ENCODE results near the gene DCAF8.

DCAF8 gene

DNA sequence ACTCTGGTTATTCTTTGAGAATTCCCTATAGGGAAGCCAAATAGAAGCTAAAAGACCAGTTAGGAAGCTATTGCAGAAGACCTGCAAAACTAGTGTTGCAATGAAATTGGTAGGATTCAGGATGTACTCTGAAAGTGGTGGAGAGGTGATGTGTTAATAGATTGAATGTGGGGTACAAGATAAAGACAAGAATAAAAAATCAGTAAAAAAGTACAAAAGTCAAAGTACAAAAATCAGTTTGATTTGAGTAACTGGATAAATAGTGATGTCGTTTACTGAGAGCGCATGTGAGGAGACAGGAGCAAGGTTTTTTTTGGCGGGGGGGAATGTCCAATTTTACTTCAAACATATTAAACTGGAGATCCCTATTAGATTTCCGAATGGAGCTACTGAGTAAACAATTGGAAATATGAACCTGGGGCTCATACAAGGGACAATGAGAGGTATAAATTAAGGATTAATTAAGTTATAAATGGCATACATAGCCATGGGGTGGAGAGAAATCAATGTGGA, 2.5 kb upstream of the DCAF8 start:
- in situ Hi-C loops (cut with MboI; ENCODE audit: low sequenced_read_pairs) = no loop called here

DNA sequence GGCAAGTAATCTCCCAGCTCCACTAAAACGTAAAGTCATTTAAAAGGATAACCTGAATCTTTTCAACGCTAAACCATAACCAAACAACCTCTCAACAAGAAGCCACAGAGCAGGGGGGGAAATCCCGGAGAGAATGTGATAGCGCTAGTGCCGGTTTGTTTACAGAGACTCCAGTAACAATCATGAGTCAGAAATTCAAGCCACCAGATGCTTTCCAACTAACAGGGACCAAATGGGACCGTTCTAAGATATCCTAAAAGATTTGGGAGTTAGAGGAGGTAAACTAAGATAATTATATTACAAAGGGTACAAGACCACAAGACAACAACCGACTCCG, 825 bp downstream of the DCAF8 start:
- in situ Hi-C loops (cut with MboI; ENCODE audit: low sequenced_read_pairs) = no loop called here

DNA sequence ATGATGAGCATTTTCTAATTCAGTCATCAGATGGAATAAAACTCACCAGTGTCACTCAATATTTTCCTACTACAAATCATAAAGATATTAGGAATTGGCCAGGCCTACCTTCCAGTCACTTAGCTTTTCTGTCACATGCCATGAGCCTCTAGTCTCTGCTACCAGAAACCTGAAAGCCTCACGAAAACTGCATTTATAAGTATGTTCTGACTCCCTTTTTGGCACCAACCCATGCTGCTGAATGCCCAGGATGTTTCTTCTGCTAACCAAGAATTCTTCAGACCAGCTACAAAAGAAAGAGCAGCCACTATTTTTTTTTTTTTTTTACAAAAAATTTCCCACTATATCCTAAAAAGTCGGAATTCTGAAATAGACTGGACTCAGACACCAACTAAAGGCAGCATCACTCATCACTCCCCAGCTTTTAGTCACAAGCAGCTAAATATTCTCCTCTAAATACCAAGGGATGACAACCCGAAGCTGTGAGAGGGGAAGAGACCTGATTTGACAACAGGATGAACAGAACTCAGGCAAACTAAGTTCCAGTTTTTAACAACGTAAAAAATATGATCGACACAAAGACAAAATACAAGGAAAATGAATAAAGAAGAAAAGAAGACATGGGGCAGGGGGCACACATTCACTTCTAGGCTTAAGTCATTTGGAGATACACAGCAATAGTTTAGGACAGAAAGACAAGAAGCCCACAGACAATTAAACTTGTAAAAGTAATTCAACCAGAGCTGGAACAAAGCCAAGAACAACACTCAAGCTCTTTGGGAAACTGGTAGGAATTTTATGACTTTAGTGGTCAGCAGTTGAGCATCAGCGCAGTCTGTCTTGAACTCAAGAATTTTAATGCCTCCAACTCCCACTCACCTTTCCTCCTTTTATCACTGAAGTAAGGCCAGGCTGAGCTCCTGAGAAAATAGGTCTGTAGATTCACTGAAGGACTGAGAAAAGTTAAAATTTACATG, 1.7 kb downstream of the DCAF8 start:
- in situ Hi-C loops (cut with MboI; ENCODE audit: low sequenced_read_pairs) = no loop called here

DNA sequence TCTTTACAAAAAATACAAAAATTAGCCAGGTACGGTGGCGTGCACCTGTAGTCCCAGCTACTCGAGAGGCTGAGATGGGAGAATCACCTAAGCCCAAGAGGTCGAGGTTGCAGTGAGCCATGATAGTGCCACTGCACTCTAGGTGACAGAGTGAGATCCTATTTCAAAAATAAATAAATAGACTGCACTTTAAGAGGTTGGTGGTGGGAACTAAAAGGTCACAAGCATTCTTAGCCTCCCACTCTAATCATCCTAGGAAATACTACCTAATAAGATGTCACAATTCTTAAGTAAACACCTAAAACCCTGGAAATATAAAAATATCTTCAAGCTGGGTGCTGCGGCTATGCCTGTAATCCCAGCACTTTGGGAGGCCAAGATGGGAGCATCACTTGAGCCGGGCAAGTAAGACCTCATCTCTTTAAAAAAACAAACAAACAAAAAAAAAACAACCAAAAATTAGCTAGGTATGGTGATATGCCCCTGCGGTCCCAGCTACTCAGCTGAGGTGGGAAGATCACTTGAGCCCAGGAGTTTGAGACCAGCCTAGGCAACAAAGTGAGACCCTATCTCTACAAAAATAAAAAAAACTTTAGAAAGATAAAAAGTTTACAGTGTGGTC, 4.1 kb downstream of the DCAF8 start:
- in situ Hi-C loops (cut with MboI; ENCODE audit: low sequenced_read_pairs) = no loop called here

DNA sequence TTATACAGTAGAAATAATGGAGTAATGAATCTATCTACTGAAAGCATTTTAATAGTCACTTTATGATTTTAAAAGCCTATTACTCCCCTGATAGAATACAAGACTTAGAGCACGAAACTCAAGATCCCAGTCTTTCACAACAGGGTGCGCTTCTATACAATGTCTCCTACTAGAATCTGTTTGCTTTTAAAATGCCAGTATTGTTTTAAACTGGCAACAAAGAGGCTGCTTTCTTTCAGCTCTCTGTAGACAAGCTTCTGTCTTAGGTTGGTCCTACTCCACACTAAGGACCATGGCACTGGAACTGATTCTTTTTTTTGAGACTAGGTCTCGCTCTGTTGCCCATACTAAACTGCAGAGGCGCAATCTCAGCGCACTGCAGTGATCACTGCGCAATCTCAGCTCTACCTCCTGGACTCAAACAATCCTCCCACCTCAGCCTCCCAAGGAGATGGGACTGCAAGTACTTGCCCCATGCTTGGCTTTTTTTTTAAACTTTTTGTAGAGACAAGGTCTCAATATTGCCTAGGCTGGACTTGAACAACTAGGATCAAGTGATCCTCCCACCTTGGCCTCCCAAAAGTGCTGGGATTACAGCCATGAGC, 4.8 kb downstream of the DCAF8 start:
- in situ Hi-C loops (cut with MboI; ENCODE audit: low sequenced_read_pairs) = no loop called here

DNA sequence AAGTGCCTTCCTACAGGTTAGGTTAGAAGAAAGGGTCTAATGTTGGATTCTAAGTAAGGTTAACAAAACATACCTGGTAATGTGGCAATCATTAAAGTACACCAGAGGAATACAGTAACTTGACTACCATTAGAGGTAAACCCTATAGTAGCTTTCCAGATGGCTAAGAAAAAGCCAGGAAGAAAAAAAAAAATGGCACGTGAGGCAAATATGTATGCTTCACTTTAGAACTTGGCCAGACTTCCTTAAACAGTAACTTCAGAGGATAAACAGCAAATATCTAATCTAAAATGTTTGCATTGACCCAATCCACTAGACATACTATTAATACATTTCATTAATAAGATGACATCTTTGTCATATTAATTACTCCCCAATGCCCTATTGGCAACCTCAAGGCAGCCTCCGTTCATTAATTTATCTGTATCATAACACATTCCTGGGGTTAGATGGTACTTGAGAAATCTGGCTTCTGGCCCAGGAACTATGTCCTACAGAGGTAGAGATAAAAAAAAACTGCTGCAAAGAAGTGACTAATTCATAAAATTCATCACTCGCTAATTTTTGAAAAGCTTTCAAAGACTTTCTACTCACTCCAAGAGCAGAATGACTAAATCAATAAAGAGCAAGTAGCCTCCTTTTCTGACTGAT, 5.8 kb downstream of the DCAF8 start:
- in situ Hi-C loops (cut with MboI; ENCODE audit: low sequenced_read_pairs) = no loop called here

DNA sequence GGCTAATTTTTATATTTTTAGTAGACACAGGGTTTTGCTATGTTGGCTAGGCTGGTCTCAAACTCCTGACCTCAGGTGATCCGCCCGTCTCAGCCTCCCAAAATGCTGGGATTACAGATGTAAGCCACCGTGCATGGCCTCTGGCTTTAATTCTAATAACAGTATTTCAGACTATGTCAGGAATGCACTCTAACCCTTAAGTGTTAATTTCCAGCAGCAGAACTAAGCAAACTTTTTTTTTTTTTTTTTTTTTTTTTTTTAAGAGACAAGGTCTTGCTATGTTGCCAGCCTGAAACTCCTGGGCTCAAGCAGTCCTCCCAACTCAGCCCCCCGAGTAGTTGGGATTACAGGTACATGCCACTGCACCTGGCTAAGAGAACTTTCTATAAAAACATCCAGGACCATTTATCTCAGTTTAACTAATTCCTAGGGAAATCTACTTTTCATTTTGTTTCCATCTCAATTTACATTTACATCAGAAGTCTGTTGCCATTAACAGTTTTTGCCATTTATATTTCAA, 6.5 kb downstream of the DCAF8 start:
- in situ Hi-C loops (cut with MboI; ENCODE audit: low sequenced_read_pairs) = no loop called here

DNA sequence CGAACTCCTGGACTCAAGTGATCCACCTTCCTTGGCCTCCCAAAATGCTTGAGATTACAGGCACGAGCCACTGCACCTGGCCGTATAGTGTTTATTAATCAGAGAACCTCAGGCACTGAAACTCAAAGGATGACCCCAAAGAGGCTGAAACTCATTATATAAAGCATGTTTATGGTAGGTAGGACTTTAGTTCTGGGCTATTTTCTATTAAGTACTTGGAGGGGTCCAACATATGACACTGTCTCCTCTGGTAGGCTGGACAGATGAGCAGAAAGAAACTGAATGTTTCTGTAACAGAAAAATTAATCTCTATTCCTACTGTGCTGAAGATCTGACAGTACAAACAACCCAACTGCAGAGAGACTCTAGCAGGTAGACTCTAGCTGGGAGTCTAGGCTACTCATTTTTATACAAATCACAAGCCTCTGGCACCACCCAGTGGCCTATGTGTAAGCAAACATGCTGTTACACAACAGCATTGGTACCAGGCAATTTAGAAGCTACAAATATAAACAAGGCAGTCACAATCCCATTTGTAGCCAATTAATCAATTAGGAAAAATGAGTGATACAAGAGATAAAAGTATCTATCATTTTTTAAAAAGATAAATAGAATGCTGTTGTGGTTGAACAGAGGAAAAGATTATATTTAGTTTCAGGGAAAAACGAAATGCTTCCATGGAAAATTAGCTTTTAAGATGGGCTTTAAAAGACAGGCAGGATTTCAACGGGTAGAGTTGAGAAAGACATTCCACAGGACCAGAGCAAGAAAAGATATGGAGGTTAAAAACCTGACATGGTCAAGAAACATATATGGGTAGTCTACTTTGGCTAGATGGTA, 10.4 kb downstream of the DCAF8 start:
- in situ Hi-C loops (cut with MboI; ENCODE audit: low sequenced_read_pairs) = no loop called here

DNA sequence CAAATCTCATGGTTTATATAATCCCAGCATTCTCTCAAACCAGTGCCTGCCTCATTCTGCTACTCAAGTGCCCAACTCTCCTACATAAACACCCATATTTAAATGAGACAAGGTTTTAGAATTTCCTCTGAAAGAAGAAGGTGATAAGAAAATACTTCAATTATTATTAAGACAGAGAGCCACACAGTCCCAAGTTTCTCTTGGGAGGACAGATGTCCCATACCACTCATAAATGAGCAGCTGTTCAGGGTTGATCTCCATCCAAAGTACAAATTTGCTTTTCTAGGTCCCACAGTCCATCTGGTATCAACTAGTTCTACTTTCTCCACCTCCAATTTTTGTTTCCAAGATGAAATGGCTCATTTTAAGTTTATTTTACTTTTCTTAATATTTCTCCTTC, 11.3 kb downstream of the DCAF8 start:
- in situ Hi-C loops (cut with MboI; ENCODE audit: low sequenced_read_pairs) = no loop called here

DNA sequence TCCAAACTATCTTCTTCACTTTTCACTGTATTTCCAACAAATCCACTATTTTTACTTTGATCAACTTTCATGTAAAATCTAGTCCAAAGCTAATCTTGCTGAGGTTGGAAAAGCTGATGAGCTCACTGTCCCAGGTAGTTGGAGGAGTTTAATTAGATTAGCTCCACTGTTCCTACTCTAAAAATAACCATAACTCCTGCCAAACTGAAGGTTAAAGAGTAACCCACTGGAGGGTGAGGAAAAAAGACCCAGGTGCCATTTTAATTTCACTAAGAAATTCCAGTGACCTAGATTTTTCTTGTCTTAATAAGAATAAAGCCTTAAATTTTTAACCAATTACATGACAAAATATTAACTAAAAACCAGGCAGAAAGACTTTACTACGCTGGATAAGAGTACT, 15.3 kb downstream of the DCAF8 start:
- in situ Hi-C loops (cut with MboI; ENCODE audit: low sequenced_read_pairs) = no loop called here

DNA sequence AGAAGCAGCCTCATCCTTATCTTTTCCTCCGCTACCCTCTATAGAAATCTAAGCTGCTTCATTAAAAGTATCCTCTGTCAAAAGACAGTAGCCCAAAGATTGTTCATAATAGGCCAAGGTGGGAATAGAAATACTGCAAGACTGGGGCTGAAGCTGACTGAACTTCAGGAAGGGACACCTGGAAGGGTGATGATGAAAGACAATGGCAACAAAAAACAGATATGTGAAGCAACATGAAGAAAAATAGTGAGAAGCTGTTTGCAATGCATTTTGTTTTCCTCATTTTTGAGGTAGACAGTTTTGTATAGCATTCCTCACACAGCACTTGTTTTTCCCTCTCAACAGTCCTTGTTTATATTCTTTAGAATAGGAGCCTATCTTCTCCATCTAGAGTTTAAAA, 16.9 kb downstream of the DCAF8 start:
- in situ Hi-C loops (cut with MboI; ENCODE audit: low sequenced_read_pairs) = no loop called here

DNA sequence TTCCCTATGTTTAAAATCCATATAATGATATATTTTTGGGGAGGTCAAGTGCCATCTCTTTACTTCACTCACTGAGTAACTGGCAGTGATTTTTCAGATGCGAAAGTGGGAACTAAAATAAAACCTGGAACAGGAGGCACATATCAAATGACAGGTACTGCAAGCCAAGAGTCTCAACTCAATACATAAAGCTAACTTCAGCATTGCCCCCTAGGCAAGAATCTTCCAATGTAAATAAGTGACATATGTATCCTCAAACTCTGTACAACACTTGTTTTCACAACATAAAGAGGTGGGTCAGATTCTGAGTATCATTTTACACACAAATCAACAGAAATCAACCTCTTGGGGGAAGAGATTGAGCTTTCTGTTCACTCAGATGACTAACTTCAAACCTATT, 18.1 kb downstream of the DCAF8 start:
- in situ Hi-C loops (cut with MboI; ENCODE audit: low sequenced_read_pairs) = no loop called here

DNA sequence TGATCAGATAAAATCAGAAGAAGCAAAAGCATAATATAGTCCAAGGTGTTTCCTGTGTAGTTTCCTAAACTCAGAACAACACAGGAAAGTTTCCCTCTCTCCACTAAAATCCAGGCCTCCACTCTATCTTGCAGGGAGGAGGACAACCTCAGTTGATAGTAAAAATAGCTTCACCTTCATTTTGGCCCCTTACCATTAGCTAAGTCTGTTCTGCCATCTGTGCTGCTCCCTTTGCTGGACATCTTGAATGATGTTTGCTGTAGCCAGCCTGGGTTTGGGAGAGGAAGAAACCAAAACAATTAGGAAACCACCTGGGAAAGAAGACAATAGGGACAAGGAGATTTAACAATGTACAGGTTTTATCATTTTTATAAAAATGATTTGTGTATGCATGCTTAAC, 18.6 kb downstream of the DCAF8 start:
- in situ Hi-C loops (cut with MboI; ENCODE audit: low sequenced_read_pairs) = no loop called here

DNA sequence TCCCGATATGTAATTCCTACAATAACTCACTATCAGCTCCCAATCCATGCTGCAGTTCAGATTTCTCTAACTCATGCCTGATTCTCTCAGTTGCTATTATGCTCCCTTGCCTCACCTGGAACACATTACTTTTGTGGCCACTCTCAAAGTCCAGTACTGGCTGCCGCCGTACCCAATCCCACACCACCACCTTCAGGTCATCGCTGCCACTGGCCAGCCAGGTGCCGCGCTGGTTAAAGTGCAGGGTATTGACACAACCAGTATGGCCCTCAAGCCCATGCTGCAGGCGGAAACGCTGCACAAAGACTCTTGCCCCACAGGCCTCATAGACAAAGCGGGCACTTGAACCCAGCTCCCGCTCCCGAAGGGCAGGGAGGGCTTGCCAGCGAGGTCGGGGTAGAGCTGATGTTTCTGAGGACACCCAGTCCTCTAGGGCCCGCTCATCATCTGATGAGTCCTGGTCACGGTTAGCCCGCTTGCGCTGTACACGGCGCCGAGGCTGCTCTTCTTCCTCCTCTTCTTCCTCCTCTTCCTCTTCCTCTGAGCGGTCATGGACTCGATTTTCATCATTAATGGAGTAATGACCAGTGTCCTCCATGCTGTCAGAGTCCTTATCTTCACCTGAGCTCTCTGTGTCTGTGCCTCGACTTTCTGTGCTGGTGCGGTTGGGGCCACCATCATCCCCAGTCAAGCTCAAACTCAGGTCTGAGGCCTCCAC, 22.6 kb downstream of the DCAF8 start:
- in situ Hi-C loops (cut with MboI; ENCODE audit: low sequenced_read_pairs) = no loop called here

DNA sequence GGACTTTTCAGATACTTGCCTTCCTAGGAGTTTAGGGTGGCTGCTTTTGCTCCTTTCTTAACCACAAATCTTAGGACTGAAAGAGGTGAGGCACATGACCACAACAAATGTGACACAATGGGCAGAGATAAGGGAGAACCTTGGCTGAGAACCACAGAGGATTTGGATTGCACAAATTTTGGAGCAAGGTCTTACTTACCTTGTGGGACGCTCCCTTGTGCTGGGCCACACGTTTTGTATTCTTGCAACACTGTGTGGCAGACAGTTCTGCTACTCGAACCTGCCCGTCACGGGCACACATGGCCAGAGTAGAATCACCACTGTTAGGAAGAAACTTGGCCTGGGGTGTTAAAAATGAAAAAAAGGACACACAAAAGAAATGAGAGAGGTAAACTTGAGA, 23.9 kb downstream of the DCAF8 start:
- in situ Hi-C loops (cut with MboI; ENCODE audit: low sequenced_read_pairs) = no loop called here

DNA sequence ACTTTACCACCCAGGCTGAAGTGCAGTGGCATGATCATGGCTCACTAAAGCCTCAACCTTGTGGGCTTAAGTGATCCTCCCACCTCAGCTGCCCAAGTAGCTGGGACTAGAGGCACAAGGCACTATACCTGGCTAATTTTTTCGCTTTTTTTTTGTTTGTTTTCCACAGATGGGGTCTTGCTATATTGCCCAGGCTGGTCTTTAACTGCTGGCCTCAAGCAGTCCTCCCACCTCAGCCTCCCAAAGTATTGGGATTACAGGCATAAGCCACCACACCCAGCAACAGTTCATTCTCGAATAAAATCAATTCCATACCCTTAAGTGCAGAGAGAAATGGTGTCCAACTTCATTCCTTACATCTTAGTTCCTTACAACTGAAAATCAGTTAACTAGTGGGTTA, 24.8 kb downstream of the DCAF8 start:
- in situ Hi-C loops (cut with MboI; ENCODE audit: low sequenced_read_pairs) = no loop called here

DNA sequence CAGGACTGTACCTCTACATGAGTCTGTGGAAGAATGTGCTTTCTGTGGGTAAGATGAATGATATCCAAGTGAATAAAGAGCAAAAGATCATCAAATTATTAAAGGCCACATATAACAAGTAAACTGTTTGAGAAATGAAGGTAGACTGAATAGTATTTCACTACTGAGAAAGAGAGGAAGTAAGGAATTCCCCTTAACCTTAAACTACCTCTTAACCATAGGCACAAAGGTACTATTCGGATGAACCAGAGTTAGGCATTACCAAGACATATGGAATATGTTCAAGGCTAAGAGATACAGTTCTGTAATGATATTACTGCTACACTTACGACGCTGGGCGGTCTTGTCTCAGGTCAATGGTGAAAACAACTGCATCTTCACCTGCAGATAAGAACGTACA, 25.5 kb downstream of the DCAF8 start:
- in situ Hi-C loops (cut with MboI; ENCODE audit: low sequenced_read_pairs) = no loop called here

DNA sequence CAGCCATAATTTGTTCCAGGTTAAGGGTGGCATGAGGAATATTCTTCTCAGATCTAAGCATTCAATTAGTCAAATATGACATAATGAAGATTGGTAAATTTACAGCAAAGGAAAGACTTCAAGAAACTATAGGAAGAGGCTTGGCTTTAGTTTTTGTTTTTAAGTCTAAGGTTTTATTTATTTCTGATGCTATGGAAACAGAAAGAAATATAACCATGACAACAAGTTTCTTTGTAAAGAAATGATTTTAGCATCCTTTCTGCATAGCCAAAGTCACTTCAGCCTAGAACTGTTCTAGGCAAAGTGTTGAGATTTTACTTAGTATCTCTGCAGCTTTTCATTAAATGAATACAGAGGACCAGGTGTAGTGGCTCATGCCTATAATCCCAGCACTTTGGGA, 29.4 kb downstream of the DCAF8 start:
- in situ Hi-C loops (cut with MboI; ENCODE audit: low sequenced_read_pairs) = no loop called here

DNA sequence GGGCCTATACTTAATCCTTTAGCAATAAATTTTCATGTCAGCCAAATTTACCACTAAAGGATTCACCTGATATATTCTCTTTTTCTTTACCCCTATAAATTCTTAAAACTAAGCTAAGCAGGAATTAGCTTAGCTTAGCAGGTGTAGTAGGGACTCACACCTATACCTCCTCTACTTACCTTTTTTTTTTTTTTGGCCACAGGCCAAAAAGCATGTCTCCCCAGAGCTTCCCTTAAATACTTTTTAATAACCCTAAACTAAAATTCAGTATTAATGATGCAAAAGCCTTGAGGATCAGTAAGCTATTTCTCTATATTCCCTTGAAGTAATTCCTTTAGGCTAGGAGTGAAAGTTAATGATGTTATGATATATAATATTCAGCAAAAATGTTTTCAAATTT, 33.9 kb downstream of the DCAF8 start:
- in situ Hi-C loops (cut with MboI; ENCODE audit: low sequenced_read_pairs) = no loop called here

DNA sequence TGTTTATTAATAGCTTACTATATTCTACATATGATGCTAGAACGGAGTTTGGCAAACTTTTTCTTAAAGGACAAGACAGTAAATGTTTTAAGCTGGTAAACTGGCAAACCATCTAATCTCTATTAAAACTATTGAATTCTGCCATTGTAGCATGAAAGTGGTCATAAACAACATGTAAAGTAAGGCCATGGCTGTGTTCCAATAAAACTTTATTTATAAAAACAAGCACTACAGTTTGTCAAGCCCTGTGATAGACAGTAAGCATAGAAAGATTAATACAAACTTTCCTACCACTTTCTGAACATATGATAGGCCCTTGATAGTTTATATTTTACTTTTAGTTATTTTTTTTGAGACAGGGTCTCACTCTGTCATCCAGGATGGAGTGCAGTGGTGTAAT, 34.8 kb downstream of the DCAF8 start:
- in situ Hi-C loops (cut with MboI; ENCODE audit: low sequenced_read_pairs) = no loop called here
